Measurements from ENCODE around the gene HPCAL1. TPM values are rescaled to one million over a fixed set of nuclear protein-coding genes. Genes with fewer than 3 reads are reported as not detected.

HPCAL1 gene
- polyA plus RNA-seq, 1 donor from 2014 or later: 63.4 TPM

GRCh38 chr2:10254373-10255188, 48.1 kb upstream of the HPCAL1 start:
- no peak for TF ChIP-seq POLR2AphosphoS5 (IDR thresholded peaks at IDR 0.05)
- no peak for TF ChIP-seq MXI1 (conservative IDR thresholded peaks at IDR 0.05; ENCODE audit: poor library complexity, severe bottlenecking)
- no peak for TF ChIP-seq SMC3 (conservative IDR thresholded peaks at IDR 0.05; ENCODE audit: poor library complexity)
- TF ChIP-seq EZH2 (IDR thresholded peaks at IDR 0.05; ENCODE audit: borderline replicate concordance, insufficient read depth, low read length, poor library complexity, severe bottlenecking): no peak
- no peak for TF ChIP-seq REST (IDR thresholded peaks at IDR 0.05; ENCODE audit: borderline replicate concordance)
- TF ChIP-seq CTCF (IDR thresholded peaks at IDR 0.05; ENCODE audit: poor library complexity, severe bottlenecking): no peak
- no peak for TF ChIP-seq RAD21 (conservative IDR thresholded peaks at IDR 0.05)
- TF ChIP-seq TAF1 (IDR thresholded peaks at IDR 0.05; ENCODE audit: low read depth): no peak
- no peak for TF ChIP-seq EP300 (conservative IDR thresholded peaks at IDR 0.05; ENCODE audit: poor library complexity, severe bottlenecking)
- H3K9me2 ChIP-seq (ENCODE audit: insufficient read depth, low read length): no peaks in the 10 kb centered on the region
- H3K9me3 ChIP-seq (ENCODE audit: low read length): no peaks in the 10 kb centered on the region
- H3K9ac ChIP-seq (ENCODE audit: low read length): no peak overlapping the region
- no peak overlapping the region for H3K4me2 ChIP-seq (ENCODE audit: low read length)
- H3K27ac ChIP-seq (ENCODE audit: low read length): no peak overlapping the region
- H3K27me3 ChIP-seq (ENCODE audit: insufficient read depth, low read depth, low read length): no peaks in the 10 kb centered on the region
- H3K79me2 ChIP-seq (replicated peaks; ENCODE audit: insufficient read depth, low read length): no peaks in the 10 kb centered on the region
- no peaks in the 10 kb centered on the region for H3K36me3 ChIP-seq (ENCODE audit: insufficient read depth, low read length)
- no peaks in the 10 kb centered on the region for H4K20me1 ChIP-seq (ENCODE audit: insufficient read depth)
- no peaks in the 10 kb centered on the region for H3F3A ChIP-seq (ENCODE audit: insufficient read depth, low read length, poor library complexity, severe bottlenecking)
- H2AFZ ChIP-seq (ENCODE audit: low read depth, low read length): no peak overlapping the region
- H3K4me3 ChIP-seq (ENCODE audit: low read length): no peak overlapping the region

- TF ChIP-seq TAF1 (IDR thresholded peaks at IDR 0.05; ENCODE audit: low read depth) (no peak), CTCF (IDR thresholded peaks at IDR 0.05; ENCODE audit: poor library complexity, severe bottlenecking) (no peak), EZH2 (IDR thresholded peaks at IDR 0.05; ENCODE audit: borderline replicate concordance, insufficient read depth, low read length, poor library complexity, severe bottlenecking) (no peak), POLR2AphosphoS5 (IDR thresholded peaks at IDR 0.05) (no peak), RAD21 (conservative IDR thresholded peaks at IDR 0.05) (no peak), SMC3 (conservative IDR thresholded peaks at IDR 0.05; ENCODE audit: poor library complexity) (no peak), EP300 (conservative IDR thresholded peaks at IDR 0.05; ENCODE audit: poor library complexity, severe bottlenecking) (no peak), MXI1 (conservative IDR thresholded peaks at IDR 0.05; ENCODE audit: poor library complexity, severe bottlenecking) (no peak), REST (IDR thresholded peaks at IDR 0.05; ENCODE audit: borderline replicate concordance) (no peak)
- H3K9ac ChIP-seq (ENCODE audit: low read length): no peak overlapping the region
Observed at GRCh38 chr2:10255189-10256030, 47.3 kb upstream of the HPCAL1 start.

More at GRCh38 chr2:10255189-10256030, 47.3 kb upstream of the HPCAL1 start:
- no peaks in the 10 kb centered on the region for H3F3A ChIP-seq (ENCODE audit: insufficient read depth, low read length, poor library complexity, severe bottlenecking)
- no peak overlapping the region for H3K4me2 ChIP-seq (ENCODE audit: low read length)
- no peaks in the 10 kb centered on the region for H3K79me2 ChIP-seq (replicated peaks; ENCODE audit: insufficient read depth, low read length)
- H3K4me3 ChIP-seq (ENCODE audit: low read length): no peak overlapping the region
- H2AFZ ChIP-seq (ENCODE audit: low read depth, low read length): no peak overlapping the region
- no peaks in the 10 kb centered on the region for H3K36me3 ChIP-seq (ENCODE audit: insufficient read depth, low read length)
- no peaks in the 10 kb centered on the region for H3K9me2 ChIP-seq (ENCODE audit: insufficient read depth, low read length)
- no peaks in the 10 kb centered on the region for H3K27me3 ChIP-seq (ENCODE audit: insufficient read depth, low read depth, low read length)
- H3K9me3 ChIP-seq (ENCODE audit: low read length): no peaks in the 10 kb centered on the region
- no peak overlapping the region for H3K27ac ChIP-seq (ENCODE audit: low read length)
- H4K20me1 ChIP-seq (ENCODE audit: insufficient read depth): no peaks in the 10 kb centered on the region
